ENCODE results near the gene ADM2.

The ADM2 gene

GRCh38 chr22:50452649-50453048 lies 28.7 kb upstream of the ADM2 start:
- ChIA-PET CTCF (no interaction called here), POLR2A (no interaction called here)
- no peak for TF ChIP-seq FOXK2 (IDR thresholded peaks at IDR 0.05)
- no peak for TF ChIP-seq NFRKB (IDR thresholded peaks at IDR 0.05)
- no peak for TF ChIP-seq ARNT (IDR thresholded peaks at IDR 0.05)
- no peak for DNase-seq (ENCODE audit: extremely low spot score)

- TF ChIP-seq LEF1 (IDR thresholded peaks at IDR 0.05; ENCODE audit: borderline replicate concordance) (no peak), ARNT (IDR thresholded peaks at IDR 0.05) (no peak), CTBP1 (IDR thresholded peaks at IDR 0.05; ENCODE audit: borderline replicate concordance) (no peak), BHLHE40 (IDR thresholded peaks at IDR 0.05; ENCODE audit: borderline replicate concordance) (no peak), FOXK2 (IDR thresholded peaks at IDR 0.05) (no peak), HDGF (IDR thresholded peaks at IDR 0.05; ENCODE audit: borderline replicate concordance) (no peak), FOXM1 (IDR thresholded peaks at IDR 0.05; ENCODE audit: borderline replicate concordance) (no peak), TARDBP (IDR thresholded peaks at IDR 0.05) (no peak), FOXA1 (IDR thresholded peaks at IDR 0.05) (no peak), NFRKB (IDR thresholded peaks at IDR 0.05) (no peak), ELF4 (IDR thresholded peaks at IDR 0.05) (no peak)
- POLR2A ChIA-PET, result interaction anchor here (1.5 kb wide), 1 partner anchor 53 kb away, joined by 5 read pairs; the partner anchor contains the start of gene LMF2
- CTCF ChIA-PET, result no interaction called here
- DNase-seq (ENCODE audit: extremely low spot score), result no peak
Measured at GRCh38 chr22:50454556-50455075, 26.7 kb upstream of the ADM2 start.

- ChIA-PET CTCF (no interaction called here), POLR2A (interaction anchor here (1.5 kb wide), 1 partner anchor 52 kb away, joined by 5 read pairs; the partner anchor contains the start of gene LMF2)
- no peak for DNase-seq (ENCODE audit: extremely low spot score)
- TF ChIP-seq LEF1 (IDR thresholded peaks at IDR 0.05; ENCODE audit: borderline replicate concordance) (no peak), HDGF (IDR thresholded peaks at IDR 0.05; ENCODE audit: borderline replicate concordance) (no peak), BHLHE40 (IDR thresholded peaks at IDR 0.05; ENCODE audit: borderline replicate concordance) (no peak), ZNF384 (IDR thresholded peaks at IDR 0.05) (no peak), SP1 (IDR thresholded peaks at IDR 0.05) (no peak), CTBP1 (IDR thresholded peaks at IDR 0.05; ENCODE audit: borderline replicate concordance) (no peak), FOXA1 (IDR thresholded peaks at IDR 0.05) (no peak), FOXM1 (IDR thresholded peaks at IDR 0.05; ENCODE audit: borderline replicate concordance) (no peak), NFRKB (IDR thresholded peaks at IDR 0.05) (no peak), PKNOX1 (IDR thresholded peaks at IDR 0.05) (no peak), TARDBP (IDR thresholded peaks at IDR 0.05) (no peak), ARNT (IDR thresholded peaks at IDR 0.05) (no peak), FOXK2 (IDR thresholded peaks at IDR 0.05) (no peak), ELF4 (IDR thresholded peaks at IDR 0.05) (no peak), L3MBTL2 (conservative IDR thresholded peaks at IDR 0.05) (no peak), SUZ12 (IDR thresholded peaks at IDR 0.05) (no peak)
Measured at GRCh38 chr22:50455201-50455600, 26.1 kb upstream of the ADM2 start.

GRCh38 chr22:50456026-50456425 lies 25.3 kb upstream of the ADM2 start:
- DNase-seq (ENCODE audit: extremely low spot score), result no peak
- ChIA-PET POLR2A (interaction anchor here (1.5 kb wide), 1 partner anchor 52 kb away, joined by 5 read pairs; the partner anchor contains the start of gene LMF2), CTCF (no interaction called here)
- TF ChIP-seq FOXK2 (IDR thresholded peaks at IDR 0.05) (no peak), HDGF (IDR thresholded peaks at IDR 0.05; ENCODE audit: borderline replicate concordance) (no peak), L3MBTL2 (conservative IDR thresholded peaks at IDR 0.05) (no peak), NFRKB (IDR thresholded peaks at IDR 0.05) (no peak), ZNF384 (IDR thresholded peaks at IDR 0.05) (no peak), FOXA1 (IDR thresholded peaks at IDR 0.05) (no peak), LEF1 (IDR thresholded peaks at IDR 0.05; ENCODE audit: borderline replicate concordance) (no peak), BHLHE40 (IDR thresholded peaks at IDR 0.05; ENCODE audit: borderline replicate concordance) (no peak), CTBP1 (IDR thresholded peaks at IDR 0.05; ENCODE audit: borderline replicate concordance) (no peak), SUZ12 (IDR thresholded peaks at IDR 0.05) (no peak)

GRCh38 chr22:50456466-50457234 lies 24.7 kb upstream of the ADM2 start:
- CTCF ChIA-PET, result interaction anchor here (0.6 kb wide), 1 partner anchor 69 kb away, joined by 3 read pairs; the partner anchor contains the start of gene SCO2
- TF ChIP-seq TARDBP (IDR thresholded peaks at IDR 0.05) (no peak), ELF4 (IDR thresholded peaks at IDR 0.05) (no peak), ARNT (IDR thresholded peaks at IDR 0.05) (no peak), HDGF (IDR thresholded peaks at IDR 0.05; ENCODE audit: borderline replicate concordance) (no peak), ZNF384 (IDR thresholded peaks at IDR 0.05) (no peak), FOXA1 (IDR thresholded peaks at IDR 0.05) (no peak), L3MBTL2 (conservative IDR thresholded peaks at IDR 0.05) (no peak), FOXM1 (IDR thresholded peaks at IDR 0.05; ENCODE audit: borderline replicate concordance) (no peak), FOXK2 (IDR thresholded peaks at IDR 0.05) (no peak), NFRKB (IDR thresholded peaks at IDR 0.05) (no peak), SUZ12 (IDR thresholded peaks at IDR 0.05) (no peak), SP1 (IDR thresholded peaks at IDR 0.05) (no peak), PKNOX1 (IDR thresholded peaks at IDR 0.05) (no peak)
- POLR2A ChIA-PET, result no interaction called here
- DNase-seq (ENCODE audit: extremely low spot score), result no peak

GRCh38 chr22:50459016-50459415 lies 22.3 kb upstream of the ADM2 start:
- ChIA-PET POLR2A (no interaction called here), CTCF (no interaction called here)

More at GRCh38 chr22:50459016-50459415, 22.3 kb upstream of the ADM2 start:
- no peak for TF ChIP-seq SUZ12 (IDR thresholded peaks at IDR 0.05)
- DNase-seq (ENCODE audit: extremely low spot score), result no peak

Data from HEK293T (cell line).